Measurements from ENCODE around the gene CSRP2.

Gene CSRP2

DNA sequence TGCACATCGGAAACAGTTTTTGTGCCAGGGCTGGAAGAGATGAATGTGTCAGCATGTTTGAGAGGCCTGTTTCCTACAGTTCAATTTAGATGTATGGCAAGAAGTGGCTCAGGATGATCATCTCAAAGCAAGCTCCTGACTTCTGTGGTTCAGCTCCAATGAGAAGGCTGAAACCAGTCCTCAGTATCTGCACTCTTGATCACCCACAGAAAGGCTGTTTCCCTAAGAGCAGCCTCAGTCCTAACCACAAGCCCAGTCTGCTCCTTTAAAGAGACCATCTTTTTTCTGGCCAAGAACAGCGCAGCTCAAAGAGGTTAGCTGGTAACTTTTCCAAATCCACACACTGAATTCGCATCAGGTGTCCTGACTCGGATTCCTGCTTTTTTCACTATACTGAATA is 19.2 kb downstream of the CSRP2 start:
- DNase-seq = no peak

DNA sequence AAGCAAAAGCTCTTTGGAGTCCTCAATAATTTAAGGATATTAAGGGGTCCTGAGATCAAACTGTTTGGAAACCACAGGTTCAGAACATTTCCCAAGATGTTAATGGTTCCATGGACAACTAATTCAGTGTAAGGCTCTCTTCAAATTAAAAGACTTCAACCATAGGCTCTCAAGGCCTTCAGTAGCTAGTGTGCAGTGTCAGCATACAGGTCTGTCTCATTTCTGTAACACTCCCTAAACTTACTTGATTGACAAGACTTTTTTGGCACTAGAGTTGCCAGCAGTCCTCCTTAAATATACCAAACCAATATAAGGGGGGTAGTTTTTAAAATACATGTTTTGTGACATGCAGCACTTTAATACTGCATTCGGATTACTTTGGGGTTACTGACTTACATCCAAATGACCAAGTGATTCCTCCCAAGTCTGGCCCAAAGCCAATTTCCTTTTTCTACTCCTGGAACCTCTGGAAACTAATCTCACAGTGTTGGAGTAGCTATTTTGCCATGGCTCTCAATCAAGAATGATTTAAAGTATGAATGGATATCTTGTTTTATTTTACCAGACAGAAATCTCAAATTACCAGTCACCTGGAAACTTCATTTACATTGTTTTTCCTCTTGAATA is 22.7 kb downstream of the CSRP2 start:
- DNase-seq = no peak

DNA sequence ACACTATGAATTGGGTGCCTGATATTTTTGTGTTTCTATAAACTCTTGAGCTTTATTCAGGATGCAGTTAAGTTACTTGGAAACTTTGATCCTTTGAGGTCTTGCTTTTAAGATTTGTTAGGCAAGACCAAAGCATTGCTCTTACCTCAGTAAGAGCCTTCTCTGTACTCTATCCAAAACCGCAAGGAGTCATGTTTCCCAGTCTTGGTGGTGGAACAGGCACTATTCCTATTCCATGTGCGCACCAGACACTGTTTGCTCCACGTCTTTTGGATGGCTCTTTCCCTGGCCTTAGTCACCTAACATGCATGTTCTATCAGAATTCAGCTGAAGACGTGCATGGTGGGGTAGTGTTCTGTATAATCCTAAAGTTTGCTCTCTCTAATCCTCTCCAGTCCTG is 23.5 kb downstream of the CSRP2 start:
- DNase-seq = no peak

DNA sequence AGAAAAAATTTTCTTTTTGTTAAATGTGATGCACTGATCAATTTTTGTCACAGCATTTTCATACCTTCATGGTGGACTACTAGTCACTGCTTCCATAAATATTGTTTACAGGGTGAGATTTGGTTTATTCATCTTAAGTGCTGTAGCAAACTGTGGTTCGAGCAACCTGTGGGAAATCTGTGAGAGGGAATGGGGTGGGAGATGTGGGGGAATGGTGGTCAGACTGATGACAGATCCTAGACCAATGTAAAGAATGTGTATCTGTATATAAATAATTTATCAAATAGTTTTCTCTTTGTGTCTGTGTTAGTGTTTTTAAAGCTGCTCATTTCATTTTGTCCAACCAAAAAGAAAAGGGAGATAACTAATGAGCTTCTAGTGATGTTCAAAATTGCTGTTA is 26.7 kb downstream of the CSRP2 start:
- DNase-seq = no peak

DNA sequence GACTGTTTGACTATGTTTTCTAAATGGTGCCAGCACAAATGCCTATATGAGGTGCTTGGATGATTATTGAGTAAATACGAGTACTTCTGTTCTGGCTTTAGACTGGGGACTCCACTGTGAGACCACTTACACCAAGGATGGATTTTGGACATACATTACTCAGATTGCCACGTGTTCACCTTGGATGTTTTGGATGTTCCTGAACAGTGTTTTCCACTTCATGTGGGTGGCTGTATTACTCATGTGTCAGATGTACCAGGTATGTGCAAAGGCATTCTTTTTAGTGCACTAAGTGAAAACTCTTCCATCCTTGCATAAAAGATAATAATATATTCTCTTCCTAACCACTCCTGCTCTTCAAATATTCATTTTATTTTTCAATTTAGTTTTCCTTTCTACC is 30.7 kb downstream of the CSRP2 start:
- DNase-seq = no peak

DNA sequence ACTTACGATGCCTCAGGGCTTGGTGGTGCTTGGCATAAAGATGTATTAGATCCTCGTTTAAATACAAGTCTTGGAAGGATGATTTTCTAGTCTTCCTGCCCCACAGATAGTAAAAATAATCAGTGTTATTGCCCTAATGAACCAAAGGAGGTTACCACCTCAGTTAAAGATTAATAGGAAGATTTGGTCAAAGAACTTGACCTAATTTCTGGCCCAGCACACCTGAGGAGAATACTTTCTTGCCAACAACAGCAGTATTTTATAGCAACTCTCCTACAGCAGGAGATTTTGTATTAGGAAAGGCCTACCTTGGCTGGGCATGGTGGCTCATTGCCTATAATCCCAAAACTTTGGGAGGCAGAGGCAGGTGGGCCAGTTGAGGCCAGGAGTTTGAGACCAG is 31.6 kb downstream of the CSRP2 start:
- no peak for DNase-seq

DNA sequence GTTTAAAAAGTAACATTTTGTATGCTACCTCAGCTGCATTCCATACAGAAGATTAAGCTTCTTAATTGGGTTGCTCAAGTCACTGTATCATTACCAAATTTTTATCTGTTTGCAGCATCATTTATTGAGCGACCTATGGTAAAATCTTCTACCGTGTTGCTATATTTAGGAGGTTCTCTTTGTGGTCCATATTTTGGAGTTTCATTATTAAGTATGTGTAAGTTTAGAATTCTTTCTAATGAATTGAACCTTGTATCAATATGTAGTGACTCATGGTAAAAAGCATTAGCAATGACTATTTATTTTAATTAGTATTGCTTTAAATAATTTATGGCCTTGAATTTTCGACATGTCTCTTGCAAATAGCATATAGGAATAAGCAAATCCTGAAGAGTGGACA is 42.2 kb downstream of the CSRP2 start:
- DNase-seq = no peak

DNA sequence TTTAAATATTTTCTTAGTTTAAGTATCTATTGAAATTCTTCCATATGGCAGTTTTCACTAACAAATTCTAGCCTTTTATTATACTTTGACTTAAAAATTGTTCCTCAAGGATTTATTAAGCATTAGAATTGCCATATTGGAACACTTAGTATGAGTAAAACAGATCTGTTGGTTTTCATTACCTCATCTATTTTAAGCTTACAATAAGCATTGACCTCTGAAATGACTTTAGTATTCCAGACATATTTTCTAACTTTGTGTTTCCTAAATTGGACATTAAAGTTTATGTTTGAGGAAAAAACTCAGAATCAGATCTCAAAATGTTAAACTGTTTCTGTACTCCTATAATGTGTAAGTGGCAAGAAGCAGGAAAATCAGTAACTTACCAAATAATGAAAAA is 48.4 kb downstream of the CSRP2 start:
- DNase-seq = no peak

DNA sequence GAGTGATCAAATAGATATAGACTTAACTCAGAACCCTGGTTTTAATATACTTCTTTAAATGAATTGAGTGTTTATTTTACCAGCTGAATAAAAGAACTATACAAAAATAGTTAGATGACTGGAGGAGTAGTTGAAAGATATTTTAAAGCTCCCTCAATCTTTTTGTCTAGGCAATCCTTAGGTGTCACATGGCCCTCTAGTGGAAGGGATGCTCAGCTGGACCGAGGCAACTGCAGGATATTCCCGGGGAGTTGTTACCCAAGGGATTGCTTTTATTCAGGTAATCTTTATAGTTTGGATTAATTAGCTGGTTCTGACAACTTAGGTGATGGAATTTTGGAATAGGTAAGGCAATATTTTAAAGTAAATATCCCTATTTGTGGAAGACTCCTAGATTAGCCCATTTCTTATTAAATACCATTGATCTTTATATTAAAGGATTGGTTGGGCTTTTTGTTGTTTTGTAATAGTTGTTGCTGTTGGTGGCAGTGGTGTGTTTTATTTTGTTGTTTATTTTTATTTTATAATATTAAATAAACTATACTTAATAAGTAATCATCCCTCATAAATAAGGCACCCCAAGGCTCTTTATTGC is 57.8 kb downstream of the CSRP2 start:
- no peak for DNase-seq

DNA sequence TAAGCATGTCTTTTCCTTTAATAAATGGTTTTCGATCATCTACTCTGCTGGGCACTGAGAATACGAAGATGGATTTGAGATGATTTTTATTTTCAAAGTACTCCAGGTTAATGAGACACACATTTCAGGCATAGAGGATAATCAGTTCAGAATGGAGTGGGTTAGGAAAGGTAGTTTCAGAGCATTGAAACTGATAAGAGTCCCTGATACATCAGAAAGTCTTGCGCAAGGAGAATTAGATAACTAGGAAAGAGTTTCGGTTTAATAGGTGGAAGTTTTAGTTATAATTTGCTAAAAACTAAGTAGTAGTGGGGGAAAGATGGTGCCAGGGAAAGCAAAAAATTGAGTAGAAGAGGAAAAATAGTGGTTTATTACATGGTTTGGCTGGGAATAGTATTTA is 64.8 kb downstream of the CSRP2 start:
- no peak for DNase-seq

DNA sequence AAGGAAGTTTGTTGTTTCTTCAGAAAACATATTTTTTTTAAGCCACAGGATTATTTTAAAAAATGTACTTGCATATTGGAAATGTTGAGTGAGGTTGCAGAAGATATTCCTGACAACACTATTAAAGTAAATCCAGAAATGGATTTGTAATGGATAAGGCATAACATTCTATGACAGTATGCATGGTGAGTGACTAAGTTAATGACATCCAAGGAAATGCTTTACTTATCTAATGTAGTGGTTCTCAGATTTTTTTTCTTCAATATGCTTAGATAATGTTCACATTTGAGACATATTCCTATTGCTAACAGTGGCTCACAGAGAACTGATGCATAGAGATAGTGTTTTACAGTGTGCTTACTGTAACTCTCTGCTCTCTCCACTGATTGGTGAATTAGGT is 65.6 kb downstream of the CSRP2 start:
- DNase-seq = no peak

DNA sequence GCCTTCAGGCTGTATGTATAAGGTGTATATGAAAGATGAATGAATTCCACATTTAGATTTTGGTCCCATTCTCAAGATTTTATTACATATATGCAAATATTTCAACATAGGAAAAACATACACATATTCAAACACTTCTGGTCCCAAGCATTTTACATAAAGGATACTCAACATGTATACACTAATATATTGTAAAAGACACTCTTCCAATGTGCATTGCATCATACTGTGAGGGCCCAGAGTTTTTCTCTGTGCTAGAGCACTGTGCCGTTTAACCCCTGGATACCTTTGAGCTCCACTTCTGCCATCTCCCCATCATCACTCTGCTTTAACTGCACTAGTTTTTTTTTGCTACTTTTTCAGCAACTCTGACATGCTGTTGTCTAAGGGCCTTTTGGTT is 66.8 kb downstream of the CSRP2 start:
- DNase-seq = no peak

DNA sequence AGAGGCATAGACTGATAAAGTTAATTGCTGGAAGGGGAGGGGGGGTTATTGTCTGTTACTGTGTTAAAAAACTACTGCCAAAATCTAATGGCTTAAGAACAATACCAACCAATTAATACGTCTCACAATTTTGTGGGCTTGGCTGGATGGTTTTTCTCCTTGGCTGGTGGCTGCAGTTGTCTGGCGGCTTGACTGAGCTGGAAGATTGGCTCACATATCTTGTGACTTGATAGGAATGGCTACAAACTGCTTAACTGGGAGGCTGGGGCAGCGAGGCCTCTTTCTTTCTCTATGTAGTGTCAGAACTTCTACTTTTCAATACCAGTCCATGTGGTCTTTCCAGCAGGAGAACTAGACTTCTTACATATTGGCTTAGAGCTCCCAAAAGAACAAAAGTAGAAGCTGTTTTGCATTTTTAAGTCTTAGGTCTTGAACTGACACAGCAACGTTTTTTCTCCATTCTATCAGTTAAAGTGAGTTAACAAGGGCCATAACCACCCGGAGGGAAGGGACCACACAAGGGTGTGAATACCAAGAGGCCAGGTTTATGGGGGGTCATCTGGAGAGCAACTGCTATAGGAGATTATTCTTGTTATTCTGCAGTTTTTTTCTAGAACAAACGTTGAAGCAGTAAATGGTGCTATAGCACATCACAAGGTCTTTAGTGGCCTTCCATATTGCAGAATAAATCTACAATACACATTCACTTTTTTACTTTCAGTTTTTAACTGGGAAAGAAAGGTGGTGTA is 68.0 kb downstream of the CSRP2 start:
- no peak for DNase-seq
